Testis (tissue), 3 donors: ENCODE data around the gene NHERF1. TPM values are rescaled to one million over a fixed set of nuclear protein-coding genes. Genes with fewer than 3 reads are reported as not detected.

ENCODE experiments used
- DNase-seq: peaks from one replicate; pipeline ENCODE4 v3.0.0-alpha.2; 2019
- H3K27ac ChIP-seq, 2 donors: fragments of 200-600 bp; sonication (generic); one replicate each; pipeline ENCODE4 v1.5.1; 2019
- H3K27me3 ChIP-seq: fragments of 200-600 bp; sonication (generic); one replicate; pipeline ENCODE4 v1.5.1; 2019
- H3K36me3 ChIP-seq: fragments of 200-600 bp; sonication (generic); one replicate; pipeline ENCODE4 v1.5.1; 2017; ENCODE audit warnings: low read depth; ENCODE audit errors: missing control alignments
- H3K4me1 ChIP-seq: fragments of 200-600 bp; sonication (generic); one replicate; pipeline ENCODE4 v1.5.1; 2019
- H3K4me3 ChIP-seq, 2 donors: fragments of 200-600 bp; sonication (generic); one replicate each; pipeline ENCODE4 v1.5.1; 2017 to 2019
- H3K9me3 ChIP-seq: fragments of 200-600 bp; sonication (generic); one replicate; pipeline ENCODE4 v1.5.1; 2017
- POLR2A ChIP-seq: fragments of 450-650 bp; IDR thresholded peaks from one replicate; pipeline ENCODE4 v1.6.1; 2017; ENCODE audit warnings: antibody characterized with exemption, mild to moderate bottlenecking, moderate library complexity
- WGBS, 2 donors: methylation state at CpG; one replicate each; pipeline ENCODE4 v1.1.5; 2018; 5-methylcytosine and 5-hydroxymethylcytosine counted together
- intact Hi-C: fragments of 100-400 bp; cut with DNase I; formaldehyde crosslinking; loops from one replicate; pipeline ENCODE4 v1.15.1; 2023; ENCODE audit warnings: low total_unique reads
- polyA plus RNA-seq: library from polyadenylated mRNA; stranded (reverse); fragments of 350-450 nt; fragmentation: Illumina TruSeq; extraction: RNeasy Lipid Tissue Mini Kit (QIAGEN cat#74804); gene quantifications from one replicate; pipeline ENCODE4 v1.2.3, GENCODE V29; 2014; ENCODE audit warnings: low read depth, low replicate concordance; ENCODE audit not compliant: insufficient read depth
- total RNA-seq, 2 donors: library from RNA; depleted of rRNA; stranded (reverse); fragments of >200 nt; gene quantifications; one replicate each; pipeline ENCODE4 v1.2.3, GENCODE V29; 2016
- TF ChIP-seq, protein P1 (sequence below), 3 experiments: fragments of 450-650 bp in 2 of 3; fragments of 200-600 bp in 1 of 3; sonication (generic) in 1 of 3; IDR thresholded peaks; one replicate each; pipeline ENCODE4 v1.5.1; 2016 to 2019; ENCODE audit warnings: antibody characterized with exemption in 3 of 3, mild to moderate bottlenecking in 2 of 3, moderate library complexity in 1 of 3

Gene NHERF1
- total and polyA plus RNA-seq, 3 donors from 2014 or later, result 26.9 to 69.2 (median 28.6) TPM

DNA sequence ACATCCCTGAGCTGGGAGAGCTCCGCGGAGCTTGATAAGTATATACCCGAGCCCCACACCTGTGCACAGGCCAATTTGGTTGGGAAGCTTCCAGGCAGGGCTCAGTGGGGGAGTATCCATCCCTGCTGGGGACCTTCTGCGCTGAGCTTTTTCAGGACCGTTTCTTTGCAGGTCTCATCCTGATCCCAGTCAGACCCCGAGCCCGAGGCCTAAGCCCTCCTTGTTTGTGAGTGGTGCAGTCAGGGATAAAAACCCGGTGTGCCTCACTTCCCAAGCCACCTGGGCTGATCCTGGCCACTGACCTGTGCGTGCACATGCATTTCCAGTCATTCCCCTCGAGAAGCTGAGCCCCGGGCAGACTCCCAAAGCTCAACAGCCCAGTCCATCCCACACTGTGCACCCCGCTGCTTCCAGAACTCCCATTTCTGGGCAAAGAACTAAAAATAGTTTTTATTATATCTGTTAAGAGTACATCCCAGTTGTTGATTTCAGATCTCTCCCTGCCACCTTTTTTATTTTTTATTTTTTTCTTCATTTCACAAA, 55.0 kb downstream of the NHERF1 start:
- no peak for DNase-seq
- TF ChIP-seq POLR2A, result no peak
- TF ChIP-seq, protein P1, sequence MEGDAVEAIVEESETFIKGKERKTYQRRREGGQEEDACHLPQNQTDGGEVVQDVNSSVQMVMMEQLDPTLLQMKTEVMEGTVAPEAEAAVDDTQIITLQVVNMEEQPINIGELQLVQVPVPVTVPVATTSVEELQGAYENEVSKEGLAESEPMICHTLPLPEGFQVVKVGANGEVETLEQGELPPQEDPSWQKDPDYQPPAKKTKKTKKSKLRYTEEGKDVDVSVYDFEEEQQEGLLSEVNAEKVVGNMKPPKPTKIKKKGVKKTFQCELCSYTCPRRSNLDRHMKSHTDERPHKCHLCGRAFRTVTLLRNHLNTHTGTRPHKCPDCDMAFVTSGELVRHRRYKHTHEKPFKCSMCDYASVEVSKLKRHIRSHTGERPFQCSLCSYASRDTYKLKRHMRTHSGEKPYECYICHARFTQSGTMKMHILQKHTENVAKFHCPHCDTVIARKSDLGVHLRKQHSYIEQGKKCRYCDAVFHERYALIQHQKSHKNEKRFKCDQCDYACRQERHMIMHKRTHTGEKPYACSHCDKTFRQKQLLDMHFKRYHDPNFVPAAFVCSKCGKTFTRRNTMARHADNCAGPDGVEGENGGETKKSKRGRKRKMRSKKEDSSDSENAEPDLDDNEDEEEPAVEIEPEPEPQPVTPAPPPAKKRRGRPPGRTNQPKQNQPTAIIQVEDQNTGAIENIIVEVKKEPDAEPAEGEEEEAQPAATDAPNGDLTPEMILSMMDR (IDR thresholded peaks at IDR 0.05), result no peak
- intact Hi-C loops, result no loop called here
- H3K27me3 ChIP-seq, result no peaks in the 10 kb centered on the region
- 83 to 87% methylated on average over 11 to 12 of the region's 12 CpGs for WGBS, 2 donors
- no peaks in the 10 kb centered on the region for H3K9me3 ChIP-seq
- no peaks in the 10 kb centered on the region for H3K36me3 ChIP-seq
- H3K4me3 ChIP-seq, result no peak overlapping the region
- no peak overlapping the region for H3K27ac ChIP-seq
- no peaks in the 10 kb centered on the region for H3K4me1 ChIP-seq

DNA sequence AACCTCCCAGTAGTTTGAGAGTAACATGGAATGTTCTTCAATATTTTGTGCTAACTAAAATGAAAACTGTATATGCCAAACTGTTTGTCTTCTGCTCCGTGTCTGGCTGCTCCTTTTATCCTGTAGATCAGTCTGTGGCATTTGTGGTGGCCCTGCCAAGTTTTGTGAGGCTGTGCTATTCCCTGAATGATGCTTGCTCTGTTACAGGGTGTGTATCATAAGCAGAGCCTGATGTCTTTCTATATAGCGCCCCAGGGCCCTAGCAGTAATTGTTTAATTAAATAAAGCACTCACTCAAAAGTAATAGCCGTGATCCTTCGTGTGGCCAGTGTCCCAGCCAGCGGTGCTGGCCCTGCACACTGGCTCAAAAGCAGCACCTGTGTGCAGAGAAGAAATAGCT, 55.5 kb downstream of the NHERF1 start:
- TF ChIP-seq, protein P1 (IDR thresholded peaks at IDR 0.05), result no peak
- no peak for TF ChIP-seq POLR2A
- 76 to 82% methylated on average over 5 of the region's 5 CpGs for WGBS, 2 donors
- Histone ChIP-seq H3K4me1 (no peaks in the 10 kb centered on the region), H3K27me3 (no peaks in the 10 kb centered on the region), H3K4me3 (no peak overlapping the region), H3K9me3 (no peaks in the 10 kb centered on the region), H3K27ac (no peak overlapping the region), H3K36me3 (no peaks in the 10 kb centered on the region)
- intact Hi-C loops, result no loop called here
- no peak for DNase-seq

DNA sequence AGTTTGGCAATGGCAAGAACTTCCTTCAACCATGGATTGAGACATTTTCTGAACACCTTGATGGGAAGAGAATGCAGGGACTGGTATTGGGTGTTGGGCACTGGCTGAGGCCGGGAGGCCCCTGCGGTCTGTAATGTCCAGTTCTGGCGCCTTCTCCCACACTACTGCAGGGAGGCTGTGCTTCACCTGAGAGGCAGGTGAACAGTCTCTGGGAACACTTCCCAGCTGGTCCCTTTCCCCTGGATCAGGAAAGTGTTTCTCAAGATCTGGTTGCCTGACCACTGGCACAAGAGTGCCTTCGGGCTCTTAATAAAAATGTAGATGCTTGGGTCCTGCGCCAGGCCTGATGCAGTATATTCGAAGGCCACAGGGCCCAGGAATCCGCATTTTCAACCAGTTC, 56.3 kb downstream of the NHERF1 start:
- no peak overlapping the region for H3K27ac ChIP-seq
- H3K4me1 ChIP-seq, result no peaks in the 10 kb centered on the region
- no peaks in the 10 kb centered on the region for H3K27me3 ChIP-seq
- TF ChIP-seq POLR2A, result no peak
- TF ChIP-seq, protein P1 (IDR thresholded peaks at IDR 0.05), result no peak
- no peak for DNase-seq
- H3K9me3 ChIP-seq, result no peaks in the 10 kb centered on the region
- intact Hi-C loops, result no loop called here
- H3K36me3 ChIP-seq, result no peaks in the 10 kb centered on the region
- no peak overlapping the region for H3K4me3 ChIP-seq
- WGBS, 2 donors, result 84 to 95% methylated on average over 7 of the region's 7 CpGs

DNA sequence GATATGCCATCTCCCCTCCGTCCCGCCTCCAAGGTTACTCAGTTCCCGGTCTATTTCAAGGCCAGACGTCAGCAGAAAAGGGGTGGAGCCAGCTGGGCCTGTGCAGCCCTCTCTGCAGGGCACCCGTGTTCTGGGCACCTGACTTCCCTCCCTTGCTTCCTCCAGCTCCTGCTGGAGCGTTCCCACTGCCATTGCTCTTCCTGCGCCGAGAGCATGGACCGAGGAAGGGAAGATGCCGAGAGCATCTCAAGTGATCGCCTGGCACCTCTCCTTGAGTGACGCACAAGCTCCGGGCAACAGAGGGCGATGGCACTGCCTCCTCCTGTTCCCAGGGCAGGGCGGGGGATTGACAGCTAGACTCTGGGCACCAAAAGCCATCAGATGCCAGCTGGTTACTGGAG, 57.2 kb downstream of the NHERF1 start:
- Histone ChIP-seq H3K4me1 (no peaks in the 10 kb centered on the region), H3K9me3 (no peaks in the 10 kb centered on the region), H3K36me3 (no peaks in the 10 kb centered on the region), H3K27me3 (no peaks in the 10 kb centered on the region), H3K27ac (no peak overlapping the region), H3K4me3 (no peak overlapping the region)
- WGBS, 2 donors, result 75 to 79% methylated on average over 9 to 15 of the region's 15 CpGs
- intact Hi-C loops, result no loop called here
- TF ChIP-seq, protein P1 (IDR thresholded peaks at IDR 0.05), result no peak
- no peak for TF ChIP-seq POLR2A
- DNase-seq, result peak; percentile 20

DNA sequence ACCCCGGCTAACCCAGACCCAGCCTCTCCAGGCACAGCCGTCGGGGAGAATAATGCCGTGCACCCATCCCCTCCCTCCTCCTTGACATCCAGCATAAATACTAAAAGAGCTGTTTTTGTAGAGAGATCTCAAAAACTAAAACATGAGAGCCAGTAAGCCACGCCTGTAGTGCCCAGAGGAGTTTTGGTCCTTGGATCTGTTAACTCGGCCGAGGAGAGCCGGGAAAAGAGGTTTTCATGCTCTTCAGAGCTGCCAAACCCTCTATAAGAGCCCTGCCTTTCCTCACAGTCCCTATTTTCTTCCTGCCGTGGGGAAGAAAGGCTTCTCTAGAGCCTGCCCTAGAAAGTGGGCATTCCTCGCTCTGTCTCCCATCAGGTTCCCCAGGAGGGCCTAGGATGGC, 57.9 kb downstream of the NHERF1 start:
- DNase-seq, result no peak
- intact Hi-C loops, result no loop called here
- Histone ChIP-seq H3K4me3 (no peak overlapping the region), H3K4me1 (no peaks in the 10 kb centered on the region), H3K27ac (no peak overlapping the region), H3K36me3 (no peaks in the 10 kb centered on the region), H3K27me3 (no peaks in the 10 kb centered on the region), H3K9me3 (no peaks in the 10 kb centered on the region)
- no peak for TF ChIP-seq POLR2A
- TF ChIP-seq, protein P1 (IDR thresholded peaks at IDR 0.05), result no peak
- 89 to 92% methylated on average over 10 of the region's 10 CpGs for WGBS, 2 donors
